ENCODE results near the gene TAF4. TPM values are rescaled to one million over a fixed set of nuclear protein-coding genes. Genes with fewer than 3 reads are reported as not detected.

TAF4 gene
- total RNA-seq, 1 experiment from 2014 or later, result 64.3 TPM

- H3K9me3 Mint-ChIP-seq (ENCODE audit: low read depth, unreplicated experiment), result peaks cover 12% of the 10 kb centered on the region
- TF ChIP-seq CTCF (IDR thresholded peaks at IDR 0.05; ENCODE audit: unreplicated experiment), result no peak
- CTCF ChIA-PET, result no interaction called here
- no peaks in the 10 kb centered on the region for H3K4me1 Mint-ChIP-seq (ENCODE audit: low read depth, unreplicated experiment)
- peaks cover 57% of the 10 kb centered on the region for H3K36me3 Mint-ChIP-seq (ENCODE audit: insufficient read depth, unreplicated experiment)
- H3K27ac Mint-ChIP-seq (ENCODE audit: unreplicated experiment), result no peak overlapping the region
- intact Hi-C loops (cut with micrococcal nuclease; ENCODE audit: unreplicated experiment), result no loop called here
- no peak overlapping the region for H3K4me3 Mint-ChIP-seq (ENCODE audit: low read depth, unreplicated experiment)
- BruUV-seq (replicated peaks), result no TSS peak
- DNase-seq, result no peak
- H3K27me3 Mint-ChIP-seq (ENCODE audit: unreplicated experiment), result no peaks in the 10 kb centered on the region
Measured at GRCh38 chr20:61990484-61990883, 75.2 kb downstream of the TAF4 start.

GRCh38 chr20:61989741-61990140 is 75.9 kb downstream of the TAF4 start:
- Mint-ChIP-seq H3K4me3 (ENCODE audit: low read depth, unreplicated experiment) (no peak overlapping the region), H3K4me1 (ENCODE audit: low read depth, unreplicated experiment) (no peaks in the 10 kb centered on the region), H3K27me3 (ENCODE audit: unreplicated experiment) (no peaks in the 10 kb centered on the region), H3K27ac (ENCODE audit: unreplicated experiment) (no peak overlapping the region), H3K36me3 (ENCODE audit: insufficient read depth, unreplicated experiment) (peaks cover 54% of the 10 kb centered on the region), H3K9me3 (ENCODE audit: low read depth, unreplicated experiment) (peaks cover 12% of the 10 kb centered on the region)
- CTCF ChIA-PET, result no interaction called here
- DNase-seq, result no peak
- no TSS peak for BruUV-seq (replicated peaks)
- no peak for TF ChIP-seq CTCF (IDR thresholded peaks at IDR 0.05; ENCODE audit: unreplicated experiment)
- intact Hi-C loops (cut with micrococcal nuclease; ENCODE audit: unreplicated experiment), result no loop called here

- CTCF ChIA-PET, result no interaction called here
- H3K36me3 Mint-ChIP-seq (ENCODE audit: insufficient read depth, unreplicated experiment), result peaks cover 54% of the 10 kb centered on the region
- no peak for TF ChIP-seq CTCF (IDR thresholded peaks at IDR 0.05; ENCODE audit: unreplicated experiment)
- BruUV-seq (replicated peaks), result no TSS peak
- no peak overlapping the region for H3K4me3 Mint-ChIP-seq (ENCODE audit: low read depth, unreplicated experiment)
- H3K27me3 Mint-ChIP-seq (ENCODE audit: unreplicated experiment), result no peaks in the 10 kb centered on the region
- no peak for DNase-seq
- intact Hi-C loops (cut with micrococcal nuclease; ENCODE audit: unreplicated experiment), result no loop called here
- H3K27ac Mint-ChIP-seq (ENCODE audit: unreplicated experiment), result no peak overlapping the region
- H3K4me1 Mint-ChIP-seq (ENCODE audit: low read depth, unreplicated experiment), result no peaks in the 10 kb centered on the region
- peaks cover 12% of the 10 kb centered on the region for H3K9me3 Mint-ChIP-seq (ENCODE audit: low read depth, unreplicated experiment)
Measured at GRCh38 chr20:61988665-61989064, 77.0 kb downstream of the TAF4 start.

GRCh38 chr20:61986762-61987321 is 78.8 kb downstream of the TAF4 start:
- H3K4me1 Mint-ChIP-seq (ENCODE audit: low read depth, unreplicated experiment), result no peaks in the 10 kb centered on the region
- no TSS peak for BruUV-seq (replicated peaks)
- CTCF ChIA-PET, result no interaction called here
- TF ChIP-seq CTCF (IDR thresholded peaks at IDR 0.05; ENCODE audit: unreplicated experiment), result no peak
- H3K36me3 Mint-ChIP-seq (ENCODE audit: insufficient read depth, unreplicated experiment), result peaks cover 54% of the 10 kb centered on the region
- H3K4me3 Mint-ChIP-seq (ENCODE audit: low read depth, unreplicated experiment), result no peak overlapping the region
- peaks cover 4% of the 10 kb centered on the region for H3K9me3 Mint-ChIP-seq (ENCODE audit: low read depth, unreplicated experiment)
- H3K27me3 Mint-ChIP-seq (ENCODE audit: unreplicated experiment), result no peaks in the 10 kb centered on the region
- intact Hi-C loops (cut with micrococcal nuclease; ENCODE audit: unreplicated experiment), result no loop called here
- no peak overlapping the region for H3K27ac Mint-ChIP-seq (ENCODE audit: unreplicated experiment)
- DNase-seq, result no peak
